Measurements from ENCODE around the gene UNC119B.

Gene UNC119B

GRCh38 chr12:120725151-120725658 is 14.9 kb downstream of the UNC119B start:
- H2AFZ ChIP-seq (ENCODE audit: low read length), result no peak overlapping the region
- H3K27me3 ChIP-seq (ENCODE audit: control insufficient read depth in 3 of 3, insufficient read depth in 3 of 3, low read depth in 1 of 3, low read length in 3 of 3), result no peaks in the 10 kb centered on the region
- H3K27ac ChIP-seq (replicated peaks; ENCODE audit: low read length), result no peak overlapping the region
- H2AK5ac ChIP-seq (ENCODE audit: low read depth, low read length), result no peak overlapping the region
- no peak overlapping the region for H3K23ac ChIP-seq (ENCODE audit: low read depth, low read length, poor library complexity)
- peak overlapping the region in 1 of 2 donors; percentile 7 for H3K4me3 ChIP-seq (ENCODE audit: low read length in 2 of 2)
- no peak overlapping the region for H2BK5ac ChIP-seq (ENCODE audit: low read length)
- H3K9me3 ChIP-seq (replicated peaks in 1 of 2; ENCODE audit: control insufficient read depth in 2 of 2, insufficient read depth in 1 of 2, low read depth in 1 of 2, low read length in 2 of 2), result no peaks in the 10 kb centered on the region
- H2BK120ac ChIP-seq (ENCODE audit: low read depth, low read length), result no peak overlapping the region
- H2BK12ac ChIP-seq (ENCODE audit: low read length), result no peak overlapping the region
- H3K4me1 ChIP-seq (ENCODE audit: control insufficient read depth in 2 of 2, insufficient read depth in 1 of 2, low read depth in 1 of 2, low read length in 2 of 2), result peaks cover 0 to 3% of the 10 kb centered on the region in 2 donors
- peak overlapping the region; percentile 82 for H3K4me2 ChIP-seq (ENCODE audit: insufficient read depth, low read length, poor library complexity, severe bottlenecking)
- DNase-seq (ENCODE audit: low spot score), result no peak
- no peak overlapping the region for H4K8ac ChIP-seq (ENCODE audit: low read depth, low read length)
- no peak overlapping the region for H3K18ac ChIP-seq (ENCODE audit: low read length)
- H4K91ac ChIP-seq (ENCODE audit: low read depth, low read length, poor library complexity), result no peak overlapping the region
- H3K79me1 ChIP-seq (ENCODE audit: low read depth, low read length), result peaks cover 2% of the 10 kb centered on the region
- no peak overlapping the region for H3K4ac ChIP-seq (ENCODE audit: low read length)
- no peak overlapping the region for H2BK15ac ChIP-seq (ENCODE audit: low read length)
- no peak overlapping the region for H3K9ac ChIP-seq (ENCODE audit: low read depth, low read length, poor library complexity)
- no peak overlapping the region for H3K14ac ChIP-seq (ENCODE audit: low read length)
- WGBS, 2 donors (ENCODE audit: extremely low coverage in 2 of 2, insufficient read length in 2 of 2, insufficient replicate concordance in 1 of 2), result no CpG with 5 or more reads among the region's 14 CpGs
- peaks cover 28 to 79% of the 10 kb centered on the region in 2 donors for H3K36me3 ChIP-seq (replicated peaks in 1 of 2; ENCODE audit: control insufficient read depth in 2 of 2, insufficient read depth in 2 of 2, low read length in 2 of 2)

- H3K4me1 ChIP-seq (ENCODE audit: control insufficient read depth in 2 of 2, insufficient read depth in 1 of 2, low read depth in 1 of 2, low read length in 2 of 2), result peaks cover 0 to 3% of the 10 kb centered on the region in 2 donors
- H3K27me3 ChIP-seq (ENCODE audit: control insufficient read depth in 3 of 3, insufficient read depth in 3 of 3, low read depth in 1 of 3, low read length in 3 of 3), result no peaks in the 10 kb centered on the region
- H3K9me3 ChIP-seq (replicated peaks in 1 of 2; ENCODE audit: control insufficient read depth in 2 of 2, insufficient read depth in 1 of 2, low read depth in 1 of 2, low read length in 2 of 2), result no peaks in the 10 kb centered on the region
- no peak within 1 kb of the TSS for H2AK5ac ChIP-seq (ENCODE audit: low read depth, low read length)
- no peak within 1 kb of the TSS for H2BK5ac ChIP-seq (ENCODE audit: low read length)
- peak within 1 kb of the TSS; percentile 76 for H3K23ac ChIP-seq (ENCODE audit: low read depth, low read length, poor library complexity)
- no peak within 1 kb of the TSS for H3K14ac ChIP-seq (ENCODE audit: low read length)
- H3K36me3 ChIP-seq (replicated peaks in 1 of 2; ENCODE audit: control insufficient read depth in 2 of 2, insufficient read depth in 2 of 2, low read length in 2 of 2), result peaks cover 21 to 79% of the 10 kb centered on the region in 2 donors
- H3K4ac ChIP-seq (ENCODE audit: low read length), result no peak within 1 kb of the TSS
- peak within 1 kb of the TSS; percentile 53 for H3K9ac ChIP-seq (ENCODE audit: low read depth, low read length, poor library complexity)
- no peak within 1 kb of the TSS for H4K8ac ChIP-seq (ENCODE audit: low read depth, low read length)
- H2AFZ ChIP-seq (ENCODE audit: low read length), result no peak within 1 kb of the TSS
- H3K4me2 ChIP-seq (ENCODE audit: insufficient read depth, low read length, poor library complexity, severe bottlenecking), result peak within 1 kb of the TSS; percentile 82
- WGBS, 2 donors (ENCODE audit: extremely low coverage in 2 of 2, insufficient read length in 2 of 2, insufficient replicate concordance in 1 of 2), result no CpG with 5 or more reads among the region's 66 CpGs
- DNase-seq (ENCODE audit: low spot score), result peak; percentile 87
- peaks cover 2% of the 10 kb centered on the region for H3K79me1 ChIP-seq (ENCODE audit: low read depth, low read length)
- no peak within 1 kb of the TSS for H4K91ac ChIP-seq (ENCODE audit: low read depth, low read length, poor library complexity)
- peak within 1 kb of the TSS in 1 of 2 donors; percentile 84 for H3K4me3 ChIP-seq (ENCODE audit: low read length in 2 of 2)
- H3K18ac ChIP-seq (ENCODE audit: low read length), result peak within 1 kb of the TSS; percentile 89
- H2BK12ac ChIP-seq (ENCODE audit: low read length), result no peak within 1 kb of the TSS
- H3K27ac ChIP-seq (replicated peaks; ENCODE audit: low read length), result no peak within 1 kb of the TSS
- no peak within 1 kb of the TSS for H2BK15ac ChIP-seq (ENCODE audit: low read length)
- H2BK120ac ChIP-seq (ENCODE audit: low read depth, low read length), result no peak within 1 kb of the TSS
Measured at GRCh38 chr12:120725659-120726509, 15.6 kb downstream of the UNC119B start, which contains the start of gene ACADS. ACADS (plus strand) TSS chr12:120725826; CDS start chr12:120725886, 60 bp downstream.

GRCh38 chr12:120726510-120726793 is 16.2 kb downstream of the UNC119B start:
- Histone ChIP-seq H3K27me3 (ENCODE audit: control insufficient read depth in 3 of 3, insufficient read depth in 3 of 3, low read depth in 1 of 3, low read length in 3 of 3) (no peaks in the 10 kb centered on the region), H3K23ac (ENCODE audit: low read depth, low read length, poor library complexity) (no peak overlapping the region), H2BK15ac (ENCODE audit: low read length) (no peak overlapping the region), H3K36me3 (replicated peaks in 1 of 2; ENCODE audit: control insufficient read depth in 2 of 2, insufficient read depth in 2 of 2, low read length in 2 of 2) (peaks cover 16 to 73% of the 10 kb centered on the region in 2 donors), H3K27ac (replicated peaks; ENCODE audit: low read length) (no peak overlapping the region), H3K4me2 (ENCODE audit: insufficient read depth, low read length, poor library complexity, severe bottlenecking) (no peak overlapping the region), H3K4ac (ENCODE audit: low read length) (no peak overlapping the region), H2BK12ac (ENCODE audit: low read length) (no peak overlapping the region), H2BK5ac (ENCODE audit: low read length) (no peak overlapping the region), H3K9me3 (replicated peaks in 1 of 2; ENCODE audit: control insufficient read depth in 2 of 2, insufficient read depth in 1 of 2, low read depth in 1 of 2, low read length in 2 of 2) (no peaks in the 10 kb centered on the region), H2AFZ (ENCODE audit: low read length) (no peak overlapping the region), H4K91ac (ENCODE audit: low read depth, low read length, poor library complexity) (no peak overlapping the region), H3K14ac (ENCODE audit: low read length) (no peak overlapping the region), H4K8ac (ENCODE audit: low read depth, low read length) (no peak overlapping the region), H3K4me1 (ENCODE audit: control insufficient read depth in 2 of 2, insufficient read depth in 1 of 2, low read depth in 1 of 2, low read length in 2 of 2) (peaks cover 0 to 3% of the 10 kb centered on the region in 2 donors), H3K18ac (ENCODE audit: low read length) (no peak overlapping the region), H3K79me1 (ENCODE audit: low read depth, low read length) (peaks cover 2% of the 10 kb centered on the region), H2BK120ac (ENCODE audit: low read depth, low read length) (no peak overlapping the region), H2AK5ac (ENCODE audit: low read depth, low read length) (no peak overlapping the region), H3K9ac (ENCODE audit: low read depth, low read length, poor library complexity) (no peak overlapping the region), H3K4me3 (ENCODE audit: low read length in 2 of 2) (no peak overlapping the region)
- no CpG with 5 or more reads among the region's 9 CpGs for WGBS, 2 donors (ENCODE audit: extremely low coverage in 2 of 2, insufficient read length in 2 of 2, insufficient replicate concordance in 1 of 2)
- DNase-seq (ENCODE audit: low spot score), result no peak

- Histone ChIP-seq H2BK120ac (ENCODE audit: low read depth, low read length) (no peak overlapping the region), H3K36me3 (replicated peaks in 1 of 2; ENCODE audit: control insufficient read depth in 2 of 2, insufficient read depth in 2 of 2, low read length in 2 of 2) (peaks cover 11 to 68% of the 10 kb centered on the region in 2 donors), H3K27ac (replicated peaks; ENCODE audit: low read length) (no peak overlapping the region), H3K23ac (ENCODE audit: low read depth, low read length, poor library complexity) (no peak overlapping the region), H2AK5ac (ENCODE audit: low read depth, low read length) (no peak overlapping the region), H3K79me1 (ENCODE audit: low read depth, low read length) (no peaks in the 10 kb centered on the region), H3K4me1 (ENCODE audit: control insufficient read depth in 2 of 2, insufficient read depth in 1 of 2, low read depth in 1 of 2, low read length in 2 of 2) (peaks cover 0 to 3% of the 10 kb centered on the region in 2 donors), H4K8ac (ENCODE audit: low read depth, low read length) (no peak overlapping the region), H3K4me3 (ENCODE audit: low read length in 2 of 2) (no peak overlapping the region), H3K4ac (ENCODE audit: low read length) (no peak overlapping the region), H2AFZ (ENCODE audit: low read length) (no peak overlapping the region), H3K18ac (ENCODE audit: low read length) (no peak overlapping the region), H3K9me3 (replicated peaks in 1 of 2; ENCODE audit: control insufficient read depth in 2 of 2, insufficient read depth in 1 of 2, low read depth in 1 of 2, low read length in 2 of 2) (no peaks in the 10 kb centered on the region), H3K9ac (ENCODE audit: low read depth, low read length, poor library complexity) (no peak overlapping the region), H2BK12ac (ENCODE audit: low read length) (no peak overlapping the region), H3K4me2 (ENCODE audit: insufficient read depth, low read length, poor library complexity, severe bottlenecking) (no peak overlapping the region), H2BK5ac (ENCODE audit: low read length) (no peak overlapping the region), H2BK15ac (ENCODE audit: low read length) (no peak overlapping the region), H4K91ac (ENCODE audit: low read depth, low read length, poor library complexity) (no peak overlapping the region), H3K27me3 (ENCODE audit: control insufficient read depth in 3 of 3, insufficient read depth in 3 of 3, low read depth in 1 of 3, low read length in 3 of 3) (no peaks in the 10 kb centered on the region), H3K14ac (ENCODE audit: low read length) (no peak overlapping the region)
- DNase-seq (ENCODE audit: low spot score), result no peak
- WGBS, 2 donors (ENCODE audit: extremely low coverage in 2 of 2, insufficient read length in 2 of 2, insufficient replicate concordance in 1 of 2), result no CpG with 5 or more reads among the region's 9 CpGs
Measured at GRCh38 chr12:120726961-120727360, 16.7 kb downstream of the UNC119B start.

Data from neuronal stem cell (in vitro differentiated cells).